Measurements from ENCODE around the gene ARF5.

ARF5 gene

GRCh38 chr7:127635659-127636285 lies 47.6 kb downstream of the ARF5 start:
- DNase-seq (ENCODE audit: low read depth): no peak

- no peak for DNase-seq (ENCODE audit: low read depth)
Measured at GRCh38 chr7:127638197-127638596, 50.0 kb downstream of the ARF5 start.
